HL-60 (cell line): ENCODE data around the gene SNX8.
"Not testable (repeated sequence)": the region's sequence is repeated elsewhere in the genome, so short reads cannot be mapped to it uniquely, and the experiment has no call there.

Source experiments
- DNase-seq, 2 experiments: peaks; one replicate each; pipeline ENCODE4 v3.0.0-alpha.2; 2010 to 2020; ENCODE audit warnings: low read depth in 1 of 2, low spot score in 1 of 2
- H3K27ac ChIP-seq: fragments of 250-450 bp; sonication (Bioruptor Pico); replicated peaks from 2 replicates; pipeline ENCODE4 v1.5.1; 2020; ENCODE audit warnings: mild to moderate bottlenecking, moderate library complexity
- H3K27me3 ChIP-seq: fragments of 250-450 bp; sonication (Bioruptor Pico); 2 replicates; pipeline ENCODE4 v1.5.1; 2021; ENCODE audit warnings: mild to moderate bottlenecking, moderate library complexity; ENCODE audit not compliant: insufficient read depth, poor library complexity, severe bottlenecking
- H3K4me3 ChIP-seq: replicated peaks from 2 replicates; pipeline ENCODE4 v1.5.1; 2011; ENCODE audit warnings: mild to moderate bottlenecking, control low read depth, low read length; ENCODE audit not compliant: insufficient read depth
- GABPA ChIP-seq: IDR thresholded peaks from 2 replicates; pipeline ENCODE4 v1.6.1; 2012; ENCODE audit warnings: low read depth
- POLR2AphosphoS5 ChIP-seq: IDR thresholded peaks from 2 replicates; pipeline ENCODE4 v1.6.1; 2012; ENCODE audit warnings: low read depth
- SPI1 ChIP-seq: IDR thresholded peaks from 2 replicates; pipeline ENCODE4 v1.6.1; 2012; ENCODE audit warnings: low read depth, mild to moderate bottlenecking, borderline replicate concordance
- TF ChIP-seq, protein P1 (sequence below): IDR thresholded peaks from one replicate; pipeline ENCODE4 v1.5.1; 2011; ENCODE audit warnings: low read length, control low read depth, inconsistent platforms; ENCODE audit not compliant: insufficient read depth
- TF ChIP-seq, protein P2 (sequence below): IDR thresholded peaks from 2 replicates; pipeline ENCODE4 v1.6.1; 2012; ENCODE audit warnings: low read depth; ENCODE audit not compliant: insufficient replicate concordance

Gene SNX8

DNA sequence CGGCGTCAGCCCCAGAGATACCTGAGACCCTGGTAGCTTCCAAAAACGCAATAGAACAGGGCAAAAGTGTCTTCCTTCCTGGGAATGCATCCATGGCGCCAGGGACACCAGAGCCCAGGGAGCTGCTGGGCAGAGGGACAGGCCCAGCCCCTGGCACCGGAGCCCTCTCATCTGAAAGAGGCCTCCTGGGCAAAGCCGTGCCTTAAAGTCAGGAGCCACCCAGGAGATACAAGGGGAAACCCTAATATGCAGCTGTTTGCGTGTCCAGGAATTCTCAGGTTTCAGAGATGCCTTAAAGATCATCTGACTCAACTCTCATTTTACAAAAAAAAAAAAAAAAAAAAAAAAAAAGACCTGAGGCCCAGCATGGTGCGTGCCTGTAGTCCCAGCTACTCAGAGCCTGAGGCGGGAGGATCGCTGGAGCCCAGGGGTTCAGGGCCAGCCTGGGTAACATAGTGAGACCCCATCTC lies 44.2 kb downstream of the SNX8 start:
- H3K4me3 ChIP-seq, result no peak overlapping the region
- TF ChIP-seq GABPA (no peak), POLR2AphosphoS5 (no peak), SPI1 (no peak)
- TF ChIP-seq, protein P1, sequence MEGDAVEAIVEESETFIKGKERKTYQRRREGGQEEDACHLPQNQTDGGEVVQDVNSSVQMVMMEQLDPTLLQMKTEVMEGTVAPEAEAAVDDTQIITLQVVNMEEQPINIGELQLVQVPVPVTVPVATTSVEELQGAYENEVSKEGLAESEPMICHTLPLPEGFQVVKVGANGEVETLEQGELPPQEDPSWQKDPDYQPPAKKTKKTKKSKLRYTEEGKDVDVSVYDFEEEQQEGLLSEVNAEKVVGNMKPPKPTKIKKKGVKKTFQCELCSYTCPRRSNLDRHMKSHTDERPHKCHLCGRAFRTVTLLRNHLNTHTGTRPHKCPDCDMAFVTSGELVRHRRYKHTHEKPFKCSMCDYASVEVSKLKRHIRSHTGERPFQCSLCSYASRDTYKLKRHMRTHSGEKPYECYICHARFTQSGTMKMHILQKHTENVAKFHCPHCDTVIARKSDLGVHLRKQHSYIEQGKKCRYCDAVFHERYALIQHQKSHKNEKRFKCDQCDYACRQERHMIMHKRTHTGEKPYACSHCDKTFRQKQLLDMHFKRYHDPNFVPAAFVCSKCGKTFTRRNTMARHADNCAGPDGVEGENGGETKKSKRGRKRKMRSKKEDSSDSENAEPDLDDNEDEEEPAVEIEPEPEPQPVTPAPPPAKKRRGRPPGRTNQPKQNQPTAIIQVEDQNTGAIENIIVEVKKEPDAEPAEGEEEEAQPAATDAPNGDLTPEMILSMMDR, result no peak
- TF ChIP-seq, protein P2, sequence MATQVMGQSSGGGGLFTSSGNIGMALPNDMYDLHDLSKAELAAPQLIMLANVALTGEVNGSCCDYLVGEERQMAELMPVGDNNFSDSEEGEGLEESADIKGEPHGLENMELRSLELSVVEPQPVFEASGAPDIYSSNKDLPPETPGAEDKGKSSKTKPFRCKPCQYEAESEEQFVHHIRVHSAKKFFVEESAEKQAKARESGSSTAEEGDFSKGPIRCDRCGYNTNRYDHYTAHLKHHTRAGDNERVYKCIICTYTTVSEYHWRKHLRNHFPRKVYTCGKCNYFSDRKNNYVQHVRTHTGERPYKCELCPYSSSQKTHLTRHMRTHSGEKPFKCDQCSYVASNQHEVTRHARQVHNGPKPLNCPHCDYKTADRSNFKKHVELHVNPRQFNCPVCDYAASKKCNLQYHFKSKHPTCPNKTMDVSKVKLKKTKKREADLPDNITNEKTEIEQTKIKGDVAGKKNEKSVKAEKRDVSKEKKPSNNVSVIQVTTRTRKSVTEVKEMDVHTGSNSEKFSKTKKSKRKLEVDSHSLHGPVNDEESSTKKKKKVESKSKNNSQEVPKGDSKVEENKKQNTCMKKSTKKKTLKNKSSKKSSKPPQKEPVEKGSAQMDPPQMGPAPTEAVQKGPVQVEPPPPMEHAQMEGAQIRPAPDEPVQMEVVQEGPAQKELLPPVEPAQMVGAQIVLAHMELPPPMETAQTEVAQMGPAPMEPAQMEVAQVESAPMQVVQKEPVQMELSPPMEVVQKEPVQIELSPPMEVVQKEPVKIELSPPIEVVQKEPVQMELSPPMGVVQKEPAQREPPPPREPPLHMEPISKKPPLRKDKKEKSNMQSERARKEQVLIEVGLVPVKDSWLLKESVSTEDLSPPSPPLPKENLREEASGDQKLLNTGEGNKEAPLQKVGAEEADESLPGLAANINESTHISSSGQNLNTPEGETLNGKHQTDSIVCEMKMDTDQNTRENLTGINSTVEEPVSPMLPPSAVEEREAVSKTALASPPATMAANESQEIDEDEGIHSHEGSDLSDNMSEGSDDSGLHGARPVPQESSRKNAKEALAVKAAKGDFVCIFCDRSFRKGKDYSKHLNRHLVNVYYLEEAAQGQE, result no peak
- no peak for DNase-seq
- H3K27ac ChIP-seq, result no peak overlapping the region
- H3K27me3 ChIP-seq, result no peaks in the 10 kb centered on the region

DNA sequence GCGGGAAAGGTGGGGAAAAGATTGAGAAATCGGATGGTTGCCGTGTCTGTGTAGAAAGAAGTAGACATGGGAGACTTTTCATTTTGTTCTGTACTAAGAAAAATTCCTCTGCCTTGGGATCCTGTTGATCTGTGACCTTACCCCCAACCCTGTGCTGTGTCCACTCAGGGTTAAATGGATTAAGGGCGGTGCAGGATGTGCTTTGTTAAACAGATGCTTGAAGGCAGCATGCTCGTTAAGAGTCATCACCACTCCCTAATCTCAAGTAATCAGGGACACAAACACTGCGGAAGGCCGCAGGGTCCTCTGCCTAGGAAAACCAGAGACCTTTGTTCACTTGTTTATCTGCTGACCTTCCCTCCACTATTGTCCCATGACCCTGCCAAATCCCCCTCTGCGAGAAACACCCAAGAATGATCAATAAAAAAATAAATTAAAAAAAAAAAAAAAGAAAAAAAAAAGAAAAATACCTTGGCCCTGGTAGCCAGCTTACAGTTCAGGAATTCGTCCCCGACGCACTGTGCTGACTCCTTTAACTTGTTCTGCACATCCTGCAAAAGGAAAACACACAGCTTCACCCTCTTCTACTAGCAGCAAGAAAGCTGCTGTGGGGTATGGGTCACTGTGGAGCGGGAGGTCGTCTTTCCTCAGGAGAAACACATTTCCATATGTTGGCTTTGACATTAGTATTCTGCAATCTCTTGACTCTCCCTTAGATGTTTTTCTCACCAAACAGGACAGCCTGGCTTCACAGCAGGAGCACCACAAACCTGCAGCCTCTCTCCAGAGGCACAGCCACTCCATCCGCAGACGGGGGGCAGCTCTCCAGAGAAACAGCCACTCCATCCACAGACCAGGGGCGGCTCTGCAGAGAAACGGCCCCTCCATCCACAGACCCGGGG lies 44.9 kb downstream of the SNX8 start:
- H3K27ac ChIP-seq, H3K4me3 ChIP-seq, DNase-seq, H3K27me3 ChIP-seq: not testable (repeated sequence)

DNA sequence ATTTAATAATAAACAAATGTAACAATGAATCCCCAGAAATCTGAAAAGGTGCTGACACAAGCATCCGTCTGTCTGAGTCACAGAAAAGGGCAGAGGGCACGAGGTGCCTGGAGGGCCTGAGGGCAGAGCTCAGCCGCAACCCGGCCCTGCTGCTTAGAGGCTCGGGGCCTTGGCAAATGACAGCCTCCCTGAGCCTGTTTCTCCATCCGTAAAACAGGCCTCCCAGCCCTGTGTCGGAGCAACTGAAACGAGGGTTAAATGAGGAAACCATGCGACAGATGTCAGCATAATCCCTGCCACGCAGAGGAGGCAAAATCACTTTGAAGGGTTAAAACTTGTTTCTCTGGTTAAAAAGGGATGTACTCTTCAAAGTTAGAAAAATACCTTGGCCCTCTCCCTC lies 47.3 kb downstream of the SNX8 start:
- TF ChIP-seq, protein P1, result no peak
- TF ChIP-seq, protein P2, result no peak
- TF ChIP-seq GABPA (no peak), SPI1 (no peak), POLR2AphosphoS5 (no peak)
- DNase-seq, result no peak
- H3K27ac ChIP-seq, result no peak overlapping the region
- H3K27me3 ChIP-seq, result no peaks in the 10 kb centered on the region
- no peak overlapping the region for H3K4me3 ChIP-seq

DNA sequence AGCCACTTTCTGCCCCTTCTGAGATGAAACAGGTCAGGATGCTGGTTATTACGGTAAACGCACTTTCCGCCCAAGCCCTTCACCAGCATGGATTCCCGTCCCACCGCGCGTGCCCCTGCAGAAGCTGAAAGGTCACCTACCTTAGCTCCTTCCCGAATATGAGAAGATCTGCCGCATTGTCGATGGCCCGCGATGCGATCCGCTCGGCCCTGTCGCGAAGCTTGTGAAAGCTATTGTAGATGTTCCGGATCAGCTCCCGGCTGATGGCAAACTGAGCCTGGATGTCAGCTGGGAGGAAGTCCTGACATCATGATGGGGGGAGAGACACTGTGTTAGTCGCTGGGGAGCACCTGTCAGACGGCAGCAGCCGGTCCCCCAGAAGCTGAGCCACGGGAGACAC lies 50.1 kb downstream of the SNX8 start:
- H3K4me3 ChIP-seq, result no peak overlapping the region
- H3K27me3 ChIP-seq, result no peaks in the 10 kb centered on the region
- TF ChIP-seq, protein P1, result no peak
- TF ChIP-seq, protein P2, result no peak
- TF ChIP-seq GABPA (no peak), POLR2AphosphoS5 (no peak), SPI1 (no peak)
- H3K27ac ChIP-seq, result no peak overlapping the region
- DNase-seq, result no peak
